Mesodermal cell (in vitro differentiated cells): ENCODE data around the gene CISH.

Source experiments
- H3K27ac ChIP-seq: 2 replicates; pipeline ENCODE4 v1.7.0; 2013; ENCODE audit warnings: mild to moderate bottlenecking, low read depth, low read length, moderate library complexity; ENCODE audit not compliant: severe bottlenecking
- H3K36me3 ChIP-seq: 2 replicates; pipeline ENCODE4 v1.7.1; 2013; ENCODE audit warnings: mild to moderate bottlenecking, low read length, moderate library complexity; ENCODE audit not compliant: control insufficient read depth, insufficient read depth
- H3K4me1 ChIP-seq: one replicate; pipeline ENCODE4 v1.7.1; 2013; ENCODE audit warnings: mild to moderate bottlenecking, low read length; ENCODE audit not compliant: insufficient read depth, control insufficient read depth, poor library complexity, severe bottlenecking
- H3K4me3 ChIP-seq: 2 replicates; pipeline ENCODE4 v1.7.0; 2013; ENCODE audit warnings: low read length, control low read depth, mild to moderate bottlenecking; ENCODE audit not compliant: insufficient read depth, poor library complexity, severe bottlenecking; ENCODE audit errors: extremely low read depth
- H3K9me3 ChIP-seq: 2 replicates; pipeline ENCODE4 v1.7.1; 2013; ENCODE audit warnings: mild to moderate bottlenecking, low read length, moderate library complexity; ENCODE audit not compliant: control insufficient read depth
- WGBS, 2 experiments: methylation state at CpG; one replicate each; pipeline ENCODE4 v1.1.5; 2013; ENCODE audit warnings: missing lambda C conversion rate in 2 of 2; ENCODE audit not compliant: insufficient coverage in 2 of 2; 5-methylcytosine and 5-hydroxymethylcytosine counted together

CISH gene

DNA sequence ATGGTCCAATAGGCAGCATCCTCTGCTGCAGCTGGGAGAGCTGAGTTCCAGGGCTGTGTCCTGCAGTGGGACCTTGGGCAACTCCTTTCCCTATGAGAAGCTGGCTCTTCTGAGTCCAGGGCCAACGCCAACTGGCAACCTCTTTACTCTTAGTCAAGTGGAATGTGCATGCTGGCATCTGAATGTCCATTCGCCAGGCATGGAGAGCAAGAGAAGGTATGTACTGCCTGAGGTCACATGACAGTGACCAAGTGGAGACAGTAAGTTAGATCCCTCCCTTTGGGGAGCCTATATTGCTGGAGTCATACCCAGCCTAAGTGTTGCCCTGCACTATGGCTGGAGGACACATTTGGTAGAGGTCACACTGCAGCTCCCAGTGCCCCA, 30.1 kb downstream of the CISH start:
- Histone ChIP-seq H3K27ac (no peak overlapping the region), H3K4me3 (no peak overlapping the region), H3K9me3 (no peaks in the 10 kb centered on the region), H3K4me1 (no peaks in the 10 kb centered on the region), H3K36me3 (peaks cover 17% of the 10 kb centered on the region)
- WGBS, 2 experiments = 100% methylated on average over 1 to 2 of the region's 2 CpGs

DNA sequence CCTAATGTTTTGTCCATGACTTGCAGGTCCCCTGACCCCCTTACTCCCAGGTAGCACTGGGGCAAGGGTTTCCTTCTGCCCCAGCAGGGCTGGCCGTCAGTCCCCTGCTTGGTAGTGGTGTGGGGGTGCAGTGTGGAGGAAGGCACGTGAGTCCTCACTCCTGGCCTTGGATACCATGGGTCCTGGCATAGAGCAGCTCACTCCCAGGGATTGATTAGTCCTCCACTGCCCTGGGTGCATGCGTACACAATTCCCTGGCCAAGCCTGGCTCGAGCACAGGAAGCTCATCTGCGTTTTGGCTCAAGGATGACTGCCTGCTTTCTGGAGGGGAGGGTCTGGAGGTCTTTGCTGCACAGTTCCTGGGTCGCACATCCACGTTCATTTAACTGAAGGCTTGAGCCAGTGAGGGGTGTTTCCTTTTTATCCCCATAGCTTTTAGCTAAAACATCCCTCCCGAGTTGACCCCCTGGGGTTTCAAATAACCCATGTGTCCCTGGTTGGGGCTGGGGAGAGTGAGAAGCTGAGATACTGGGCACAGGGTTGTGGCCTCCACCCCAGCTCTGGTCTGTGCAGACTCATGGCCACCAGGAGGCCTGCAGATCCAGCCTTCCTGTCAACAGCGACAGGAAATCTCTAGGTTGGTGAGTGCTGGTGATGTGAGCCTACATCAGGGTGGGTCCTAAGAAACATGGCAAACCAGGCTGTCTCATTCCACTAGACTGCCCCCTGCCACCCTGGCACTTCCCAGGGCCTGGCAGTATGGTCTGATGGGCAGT, 30.7 kb downstream of the CISH start:
- WGBS, 2 experiments = 82 to 94% methylated on average over 6 to 7 of the region's 9 CpGs
- H3K27ac ChIP-seq = no peak overlapping the region
- peaks cover 21% of the 10 kb centered on the region for H3K36me3 ChIP-seq

DNA sequence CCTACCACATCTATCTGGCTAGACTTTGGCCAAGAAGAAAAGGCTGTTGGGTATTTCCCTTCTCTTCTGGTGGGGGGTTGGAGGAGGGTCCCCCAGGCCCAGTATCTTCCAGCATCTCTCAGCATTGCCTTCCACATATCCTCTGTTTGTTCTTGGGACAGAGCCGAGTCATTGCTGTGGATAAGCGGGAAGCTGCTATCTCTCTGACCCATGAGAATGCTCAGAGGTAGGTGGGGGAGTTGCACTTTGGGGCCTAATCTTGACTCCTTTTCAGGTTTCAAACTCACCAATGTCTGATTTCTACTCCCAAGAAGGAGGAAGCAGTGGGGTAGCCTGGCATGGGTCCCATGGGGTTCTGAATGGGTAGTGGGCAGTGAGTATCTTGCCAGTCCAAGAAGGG, 34.2 kb downstream of the CISH start:
- no peaks in the 10 kb centered on the region for H3K4me1 ChIP-seq
- no peak overlapping the region for H3K27ac ChIP-seq
- peaks cover 24% of the 10 kb centered on the region for H3K36me3 ChIP-seq
- WGBS, 2 experiments = 100% methylated on average over 2 of the region's 2 CpGs; no CpG with 5 or more reads in 1 of the 2 experiments
- H3K9me3 ChIP-seq = no peaks in the 10 kb centered on the region
- no peak overlapping the region for H3K4me3 ChIP-seq

More for the DNA sequence above, 30.7 kb downstream of the CISH start:
- Histone ChIP-seq H3K9me3 (no peaks in the 10 kb centered on the region), H3K4me3 (no peak overlapping the region), H3K4me1 (no peaks in the 10 kb centered on the region)

DNA sequence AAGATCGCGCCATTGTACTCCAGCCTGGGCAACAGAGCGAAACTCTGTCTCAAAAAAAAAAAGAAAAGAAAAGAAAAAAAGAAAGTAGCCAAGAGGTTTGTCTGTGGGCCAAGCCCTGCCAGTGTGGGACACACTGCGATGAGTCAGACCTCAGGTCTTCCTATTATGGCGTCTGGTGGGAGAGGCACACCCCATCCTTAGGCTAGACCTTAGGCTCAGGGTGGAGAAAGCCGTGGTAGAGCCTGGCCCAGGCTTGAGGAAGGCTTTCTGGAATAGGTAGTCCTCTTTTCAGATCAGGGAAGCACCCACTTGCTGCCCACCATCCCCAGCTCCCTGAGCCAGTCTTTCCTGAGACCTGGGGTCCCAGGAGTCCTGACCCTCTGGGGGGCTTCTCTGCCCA, 36.2 kb downstream of the CISH start:
- Histone ChIP-seq H3K4me3 (no peak overlapping the region), H3K4me1 (no peaks in the 10 kb centered on the region), H3K36me3 (peaks cover 24% of the 10 kb centered on the region), H3K27ac (no peak overlapping the region), H3K9me3 (no peaks in the 10 kb centered on the region)
- 94 to 98% methylated on average over 4 to 6 of the region's 6 CpGs for WGBS, 2 experiments

DNA sequence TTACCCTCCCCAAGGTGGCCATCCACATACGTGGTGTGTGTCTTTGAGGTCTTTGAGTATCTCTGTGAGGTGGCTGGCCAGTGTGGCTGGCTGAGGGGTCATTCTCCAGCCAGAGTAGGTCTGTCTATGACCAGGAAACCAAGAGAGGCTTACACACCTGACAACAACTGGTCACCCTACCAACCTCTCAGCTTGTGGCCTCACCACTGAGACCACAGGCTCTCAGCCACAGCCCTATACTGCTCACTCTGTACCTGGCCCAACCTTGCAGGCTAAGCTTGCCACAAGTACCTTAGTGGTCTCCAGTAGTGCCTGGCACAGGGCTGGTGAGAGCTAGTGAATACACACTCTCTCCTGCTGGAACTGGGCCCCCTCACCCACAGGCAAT, 37.1 kb downstream of the CISH start:
- no peaks in the 10 kb centered on the region for H3K9me3 ChIP-seq

DNA sequence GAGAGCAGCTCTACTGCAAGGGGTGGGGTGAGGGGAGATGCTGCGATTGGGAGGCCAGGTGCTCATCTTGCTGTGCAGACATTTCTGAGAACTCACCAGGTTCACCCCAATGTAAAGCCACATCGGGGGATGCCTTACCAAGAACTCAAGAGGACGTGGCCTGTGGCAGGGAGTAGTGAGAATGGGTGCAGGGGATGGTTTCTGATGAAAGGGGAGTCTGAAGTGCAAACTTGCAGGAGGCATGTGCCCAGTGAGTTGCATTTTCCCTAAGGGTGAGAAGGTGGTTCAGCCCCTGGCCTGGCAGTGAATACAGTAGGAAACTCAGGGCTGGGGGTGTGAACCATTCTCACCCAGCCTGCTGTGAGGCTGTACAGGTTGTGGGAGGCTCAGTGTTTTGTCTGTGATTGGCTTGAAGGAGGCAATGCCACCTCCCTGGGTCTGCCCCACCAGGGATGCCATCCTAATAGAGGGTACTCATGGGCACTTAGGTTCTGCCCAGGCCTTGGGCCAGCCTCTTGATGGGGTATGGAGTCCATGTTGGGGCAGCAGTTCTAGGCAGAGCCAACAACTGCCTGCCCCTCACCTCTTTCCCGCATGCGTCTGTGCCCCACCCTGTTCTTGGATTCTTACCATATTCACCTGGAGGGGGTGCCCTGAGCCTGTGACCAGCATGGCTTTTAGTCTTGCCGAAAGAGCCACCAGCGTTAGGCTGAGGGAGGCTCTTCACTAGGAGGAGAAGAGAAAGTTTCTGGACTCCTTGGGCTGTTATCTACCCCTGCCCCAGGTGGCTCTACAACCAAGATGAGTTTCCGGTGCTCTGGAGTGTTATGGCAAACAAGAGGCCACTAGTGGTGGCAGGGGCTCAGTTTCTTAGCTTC, 37.8 kb downstream of the CISH start:
- Histone ChIP-seq H3K4me3 (no peak overlapping the region), H3K4me1 (no peaks in the 10 kb centered on the region), H3K27ac (no peak overlapping the region), H3K9me3 (no peaks in the 10 kb centered on the region), H3K36me3 (peaks cover 16% of the 10 kb centered on the region)
- 84 to 96% methylated on average over 6 to 7 of the region's 8 CpGs for WGBS, 2 experiments

More for the DNA sequence above, 37.1 kb downstream of the CISH start:
- WGBS, 2 experiments = no CpG with 5 or more reads among the region's 1 CpG
- Histone ChIP-seq H3K36me3 (peaks cover 16% of the 10 kb centered on the region), H3K4me3 (no peak overlapping the region), H3K4me1 (no peaks in the 10 kb centered on the region), H3K27ac (no peak overlapping the region)

DNA sequence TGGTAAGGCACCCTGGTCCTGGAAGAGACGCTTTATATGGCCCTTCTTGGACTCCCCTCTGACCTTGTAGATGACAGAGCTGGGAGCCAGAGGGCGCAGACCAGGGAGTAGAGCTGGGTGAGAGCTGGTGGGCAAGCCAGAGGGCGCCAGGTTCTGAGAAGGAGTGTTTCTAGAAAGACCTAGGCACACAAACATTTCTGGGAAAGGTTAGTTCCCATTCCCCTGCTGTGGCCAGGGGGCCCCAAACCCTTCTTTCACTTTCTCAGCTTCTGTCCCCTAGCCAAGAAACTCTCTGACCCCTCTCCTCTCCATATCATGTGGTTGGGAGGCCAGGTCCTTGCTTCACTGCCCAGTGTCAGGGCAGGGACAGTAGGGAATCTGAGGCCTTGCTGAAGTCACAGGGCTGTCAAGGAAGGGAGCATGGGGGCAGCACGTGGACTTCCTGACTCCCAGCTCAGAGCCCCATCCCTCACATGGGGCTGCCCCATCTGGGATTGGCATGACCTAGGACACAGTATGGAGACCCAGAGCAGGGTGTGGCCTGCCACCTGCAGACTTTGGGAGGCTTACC, 38.7 kb downstream of the CISH start:
- Histone ChIP-seq H3K4me1 (no peaks in the 10 kb centered on the region), H3K36me3 (peaks cover 12% of the 10 kb centered on the region), H3K9me3 (no peaks in the 10 kb centered on the region), H3K4me3 (no peak overlapping the region), H3K27ac (no peak overlapping the region)
- 86 to 90% methylated on average over 3 of the region's 4 CpGs for WGBS, 2 experiments

DNA sequence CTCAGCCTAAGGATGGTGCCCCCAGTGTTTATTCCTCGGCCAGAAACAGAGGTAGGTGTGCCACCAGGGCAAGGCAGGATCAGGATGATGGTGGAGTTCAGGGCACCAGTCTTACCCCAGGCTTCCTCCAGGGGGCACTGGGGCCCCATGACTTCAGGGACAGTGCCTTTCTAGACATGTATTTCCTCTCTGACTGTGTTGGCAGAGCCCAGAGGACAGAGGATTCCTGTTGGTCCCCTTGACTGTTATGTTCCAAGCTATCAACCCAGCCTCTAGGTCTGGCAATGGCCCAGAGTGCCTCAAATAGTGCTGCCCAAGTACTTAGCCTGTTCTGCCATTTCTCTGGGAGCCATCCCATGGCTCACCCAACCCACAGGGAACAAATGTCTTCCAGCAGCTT, 39.4 kb downstream of the CISH start:
- WGBS, 2 experiments = 38 to 40% methylated on average over 1 of the region's 1 CpG
- Histone ChIP-seq H3K9me3 (no peaks in the 10 kb centered on the region), H3K4me3 (no peak overlapping the region), H3K36me3 (peaks cover 7% of the 10 kb centered on the region), H3K27ac (no peak overlapping the region), H3K4me1 (peaks cover under 1% of the 10 kb centered on the region)

DNA sequence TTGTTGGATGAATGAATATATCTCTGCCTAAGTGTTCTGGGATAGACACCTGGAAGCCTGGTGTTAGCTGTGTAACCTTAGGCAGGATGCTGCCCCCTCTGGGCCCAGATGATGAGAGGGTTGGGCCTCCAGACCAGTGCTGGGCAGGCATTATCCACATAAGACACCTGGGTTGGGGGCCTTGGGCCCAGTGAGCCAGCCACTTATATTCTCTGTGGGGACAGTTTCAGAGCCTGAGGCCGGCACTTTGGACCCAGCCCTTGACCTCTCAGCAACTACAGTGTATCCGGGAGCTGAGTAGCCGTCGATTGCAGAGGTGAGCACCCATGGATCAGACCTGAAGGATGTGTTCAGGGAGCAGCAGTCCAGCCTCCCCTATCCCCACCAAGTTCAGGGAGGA, 40.1 kb downstream of the CISH start:
- Histone ChIP-seq H3K27ac (no peak overlapping the region), H3K9me3 (no peaks in the 10 kb centered on the region), H3K36me3 (peaks cover 7% of the 10 kb centered on the region), H3K4me3 (no peak overlapping the region), H3K4me1 (peaks cover 5% of the 10 kb centered on the region)
- WGBS, 2 experiments = 93 to 100% methylated on average over 3 to 4 of the region's 4 CpGs

DNA sequence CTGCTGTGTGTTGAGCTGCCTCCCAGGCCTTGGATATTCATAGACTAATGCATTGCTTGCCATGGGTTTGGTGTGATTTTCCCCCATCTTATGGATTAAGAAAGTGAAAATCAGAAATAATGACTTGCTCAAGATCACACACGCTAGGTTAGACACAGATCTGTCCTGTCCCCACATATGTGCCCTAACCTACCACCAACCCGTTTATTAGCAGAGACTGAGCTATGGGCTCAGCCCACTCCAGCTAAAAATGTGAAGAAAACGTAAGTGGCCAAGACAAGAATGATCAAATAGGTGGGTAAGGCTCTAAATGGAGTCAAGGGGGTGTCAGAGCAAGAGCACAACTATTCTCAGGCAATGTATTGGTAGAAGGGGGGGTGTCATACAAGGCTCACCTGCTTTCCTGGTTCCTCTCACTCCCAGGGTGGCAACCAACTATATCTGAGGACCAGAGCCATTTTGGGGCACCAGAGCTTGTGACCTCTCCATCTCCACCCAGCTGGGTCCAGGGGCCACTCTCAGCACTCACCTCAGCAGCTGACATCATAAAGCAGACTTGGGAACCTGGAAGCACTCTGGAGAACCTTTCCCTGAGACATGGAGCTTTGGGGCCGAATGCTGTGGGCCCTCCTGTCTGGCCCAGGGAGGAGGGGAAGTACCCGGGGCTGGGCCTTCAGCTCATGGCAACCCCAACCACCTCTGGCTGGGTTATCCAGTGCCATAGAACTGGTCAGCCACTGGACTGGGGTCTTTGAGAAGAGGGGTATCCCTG, 40.9 kb downstream of the CISH start:
- Histone ChIP-seq H3K27ac (no peak overlapping the region), H3K4me3 (peak overlapping the region; percentile 90), H3K36me3 (peaks cover 3% of the 10 kb centered on the region), H3K4me1 (peaks cover 5% of the 10 kb centered on the region), H3K9me3 (no peaks in the 10 kb centered on the region)
- 100% methylated on average over 2 of the region's 5 CpGs for WGBS, 2 experiments
